OCI-LY7 (cell line): ENCODE results near the gene TRAF3. TPM values are rescaled to one million over a fixed set of nuclear protein-coding genes. Genes with fewer than 3 reads are reported as not detected.

Experiments
- BruUV-seq: library from RNA; stranded (reverse); fragments of 400-500 nt; replicated peaks from 2 replicates; lab custom pipeline; 2021; lab: Mats Ljungman, UMichigan
- CTCF ChIA-PET: fragments of 300-600 bp; sonication (Branson Sonifier 250); formaldehyde crosslinking; loops from one replicate; lab custom pipeline; 2022; ENCODE audit warnings: antibody characterized with exemption; ENCODE audit not compliant: unreplicated experiment; lab: Charles Lee
- POLR2A ChIA-PET: fragments of 300-600 bp; sonication (Branson Sonifier 250); formaldehyde crosslinking; loops from one replicate; lab custom pipeline; 2022; ENCODE audit warnings: antibody characterized with exemption; lab: Charles Lee
- DNase-seq: peaks from one replicate; pipeline ENCODE4 v3.0.0-alpha.2; 2015; ENCODE audit warnings: low spot score
- H2AFZ ChIP-seq: fragments of 200-600 bp; sonication (generic), shearing (Covaris generic); 2 replicates; pipeline ENCODE4 v1.6.1; 2014; ENCODE audit warnings: mild to moderate bottlenecking, antibody characterized with exemption, low read length, moderate library complexity
- H3K27ac ChIP-seq: fragments of 200-600 bp; sonication (generic); 2 replicates; pipeline ENCODE4 v1.5.1; 2014; ENCODE audit warnings: mixed run types, low read depth, mild to moderate bottlenecking, moderate library complexity, low read length, inconsistent platforms; ENCODE audit not compliant: poor library complexity, severe bottlenecking
- H3K36me3 ChIP-seq: fragments of 200-600 bp; sonication (generic); 2 replicates; pipeline ENCODE4 v1.6.1; 2014; ENCODE audit warnings: mild to moderate bottlenecking, antibody characterized with exemption, low read length, moderate library complexity, mixed read lengths; ENCODE audit not compliant: insufficient read depth
- H3K4me1 ChIP-seq: fragments of 200-600 bp; sonication (generic); 2 replicates; pipeline ENCODE4 v1.5.1; 2014; ENCODE audit warnings: mild to moderate bottlenecking, low read length; ENCODE audit not compliant: insufficient read depth, poor library complexity, severe bottlenecking
- H3K4me2 ChIP-seq: fragments of 200-600 bp; sonication (generic); 2 replicates; pipeline ENCODE4 v1.6.1; 2014; ENCODE audit warnings: mild to moderate bottlenecking, low read length
- H3K4me3 ChIP-seq: fragments of 200-600 bp; sonication (generic); 2 replicates; pipeline ENCODE4 v1.5.1; 2014; ENCODE audit warnings: mild to moderate bottlenecking, low read depth, low read length; ENCODE audit not compliant: poor library complexity, severe bottlenecking
- H3K79me2 ChIP-seq: fragments of 200-600 bp; sonication (generic); 2 replicates; pipeline ENCODE4 v1.6.1; 2016; ENCODE audit warnings: low read depth, mild to moderate bottlenecking, low read length, moderate library complexity, mixed read lengths; ENCODE audit not compliant: insufficient read depth
- H3K9me2 ChIP-seq: fragments of 200-600 bp; sonication (generic); 2 replicates; pipeline ENCODE4 v1.6.1; 2016; ENCODE audit warnings: mild to moderate bottlenecking, low read length, mixed read lengths; ENCODE audit not compliant: insufficient read depth
- H3K9me3 ChIP-seq: fragments of 200-600 bp; sonication (generic); 2 replicates; pipeline ENCODE4 v1.6.1; 2014; ENCODE audit warnings: mild to moderate bottlenecking, mixed run types, low read length, mixed read lengths
- H4K20me1 ChIP-seq: fragments of 200-600 bp; sonication (generic); 2 replicates; pipeline ENCODE4 v1.6.1; 2014; ENCODE audit warnings: mild to moderate bottlenecking, antibody characterized with exemption, low read length, moderate library complexity, mixed read lengths; ENCODE audit not compliant: insufficient read depth
- EZH2phosphoT487 ChIP-seq: fragments of 200-600 bp; sonication (generic); IDR thresholded peaks from 2 replicates; pipeline ENCODE4 v1.6.1; 2018; ENCODE audit warnings: low read depth, borderline replicate concordance, mild to moderate bottlenecking, mixed run types, antibody characterized with exemption, low read length, moderate library complexity, mixed read lengths
- intact Hi-C: fragments of 100-400 bp; cut with micrococcal nuclease; formaldehyde crosslinking; loops from one replicate; pipeline ENCODE4 v1.10.0; 2022; ENCODE audit not compliant: unreplicated experiment
- total RNA-seq, 2 experiments: library from RNA; depleted of rRNA in 1 of 2; stranded (reverse); fragments of >200 nt in 1 of 2; shearing (Covaris generic) in 1 of 2; gene quantifications; 2 replicates each; pipeline ENCODE4 v1.2.3, GENCODE V29; 2014 to 2022
- TF ChIP-seq, protein P1 (sequence below): fragments of 200-600 bp; sonication (generic); conservative IDR thresholded peaks from 2 replicates; pipeline ENCODE4 v1.5.1; 2014; ENCODE audit warnings: mild to moderate bottlenecking, antibody characterized with exemption, low read length, moderate library complexity, mixed read lengths

TRAF3 gene
- total RNA-seq, 2 experiments from 2014 or later: 0.82 to 2.9 TPM

GRCh38 chr14:102923201-102923924, 146.1 kb downstream of the TRAF3 start:
- DNase-seq: no peak
- no peaks in the 10 kb centered on the region for H3K79me2 ChIP-seq
- no peak overlapping the region for H2AFZ ChIP-seq
- H3K4me3 ChIP-seq: no peak overlapping the region
- H3K9me3 ChIP-seq: no peaks in the 10 kb centered on the region
- TF ChIP-seq, protein P1, sequence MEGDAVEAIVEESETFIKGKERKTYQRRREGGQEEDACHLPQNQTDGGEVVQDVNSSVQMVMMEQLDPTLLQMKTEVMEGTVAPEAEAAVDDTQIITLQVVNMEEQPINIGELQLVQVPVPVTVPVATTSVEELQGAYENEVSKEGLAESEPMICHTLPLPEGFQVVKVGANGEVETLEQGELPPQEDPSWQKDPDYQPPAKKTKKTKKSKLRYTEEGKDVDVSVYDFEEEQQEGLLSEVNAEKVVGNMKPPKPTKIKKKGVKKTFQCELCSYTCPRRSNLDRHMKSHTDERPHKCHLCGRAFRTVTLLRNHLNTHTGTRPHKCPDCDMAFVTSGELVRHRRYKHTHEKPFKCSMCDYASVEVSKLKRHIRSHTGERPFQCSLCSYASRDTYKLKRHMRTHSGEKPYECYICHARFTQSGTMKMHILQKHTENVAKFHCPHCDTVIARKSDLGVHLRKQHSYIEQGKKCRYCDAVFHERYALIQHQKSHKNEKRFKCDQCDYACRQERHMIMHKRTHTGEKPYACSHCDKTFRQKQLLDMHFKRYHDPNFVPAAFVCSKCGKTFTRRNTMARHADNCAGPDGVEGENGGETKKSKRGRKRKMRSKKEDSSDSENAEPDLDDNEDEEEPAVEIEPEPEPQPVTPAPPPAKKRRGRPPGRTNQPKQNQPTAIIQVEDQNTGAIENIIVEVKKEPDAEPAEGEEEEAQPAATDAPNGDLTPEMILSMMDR: no peak
- no peak for TF ChIP-seq EZH2phosphoT487
- H3K4me1 ChIP-seq: peaks cover 6% of the 10 kb centered on the region
- ChIA-PET POLR2A (no interaction called here), CTCF (no interaction called here)
- H3K9me2 ChIP-seq: no peaks in the 10 kb centered on the region
- H4K20me1 ChIP-seq: no peaks in the 10 kb centered on the region
- BruUV-seq: no TSS peak
- H3K36me3 ChIP-seq: no peaks in the 10 kb centered on the region
- H3K27ac ChIP-seq: no peak overlapping the region
- no peak overlapping the region for H3K4me2 ChIP-seq
- intact Hi-C loops: no loop called here

GRCh38 chr14:102923925-102924486, 146.8 kb downstream of the TRAF3 start:
- Histone ChIP-seq H3K4me2 (no peak overlapping the region), H3K4me1 (peaks cover 8% of the 10 kb centered on the region), H3K27ac (no peak overlapping the region), H3K9me2 (no peaks in the 10 kb centered on the region), H4K20me1 (no peaks in the 10 kb centered on the region), H3K4me3 (no peak overlapping the region), H3K79me2 (no peaks in the 10 kb centered on the region), H3K9me3 (no peaks in the 10 kb centered on the region), H3K36me3 (no peaks in the 10 kb centered on the region), H2AFZ (no peak overlapping the region)
- POLR2A ChIA-PET: interaction anchor here (0.5 kb wide), 1 partner anchor 12 kb away, joined by 3 read pairs; no protein-coding TSS in a partner anchor
- CTCF ChIA-PET: no interaction called here
- intact Hi-C loops: no loop called here
- no peak for DNase-seq
- no peak for TF ChIP-seq EZH2phosphoT487
- TF ChIP-seq, protein P1: no peak
- no TSS peak for BruUV-seq
